WI38 (cell line): ENCODE data around the gene SLC7A8.

ENCODE experiments used
- H3K4me3 ChIP-seq: 2 replicates; pipeline ENCODE4 v1.5.1; 2011; ENCODE audit warnings: low read depth, mild to moderate bottlenecking, control low read depth, low read length
- CTCF ChIP-seq: IDR thresholded peaks from 2 replicates; pipeline ENCODE4 v1.5.1; 2012; ENCODE audit warnings: low read depth, mild to moderate bottlenecking, control low read depth, low read length

SLC7A8 gene

DNA sequence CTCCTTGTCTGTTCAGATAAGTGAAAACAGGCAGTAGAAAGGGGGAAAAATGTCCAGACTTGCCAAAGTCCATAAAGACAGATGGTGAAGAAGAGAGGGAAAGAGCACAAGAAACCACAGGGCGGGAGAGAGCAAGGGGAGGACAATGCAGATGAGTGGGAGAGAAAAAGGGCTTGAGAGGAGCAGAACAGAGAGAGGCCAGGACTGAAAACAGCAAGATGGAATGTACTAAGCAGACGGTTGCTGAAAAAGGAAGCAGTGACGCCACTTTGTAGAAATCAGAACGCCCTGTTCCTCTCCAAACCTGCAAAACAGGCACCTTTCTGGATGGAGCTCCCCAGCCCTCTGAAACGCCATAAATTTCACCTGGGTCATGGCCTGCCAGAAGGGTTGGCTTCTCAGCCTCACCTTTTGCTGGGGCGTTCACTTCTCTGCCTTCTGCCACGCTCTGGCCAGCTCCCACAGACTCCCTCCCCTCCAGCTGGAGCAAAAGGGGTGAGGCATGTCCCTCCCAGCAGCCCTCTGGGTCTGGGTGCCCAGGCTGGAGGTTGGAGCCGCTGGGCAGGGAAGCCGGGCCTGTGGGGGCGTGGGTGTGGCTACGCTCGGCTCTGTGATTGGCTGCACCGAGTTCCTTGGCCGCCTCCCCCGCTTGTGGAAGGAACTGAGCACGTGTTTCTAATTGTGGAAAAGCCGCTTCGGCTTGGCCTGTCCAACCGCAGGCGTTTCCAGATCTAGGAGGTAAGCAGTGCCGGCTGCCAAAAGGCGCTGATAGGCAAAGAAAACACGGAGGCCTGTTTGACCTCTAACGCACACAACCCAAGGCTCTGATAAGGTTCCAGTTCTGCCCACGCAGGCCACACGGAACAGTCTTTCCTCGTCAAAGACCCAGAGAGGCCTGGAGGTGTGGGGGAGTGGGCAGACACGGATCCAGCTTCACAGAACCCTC is 29.3 kb downstream of the SLC7A8 start:
- TF ChIP-seq CTCF, result no peak
- no peak overlapping the region for H3K4me3 ChIP-seq

GRCh38 chr14:23151342-23151741 is 32.1 kb downstream of the SLC7A8 start:
- H3K4me3 ChIP-seq, result no peak overlapping the region
- no peak for TF ChIP-seq CTCF

DNA sequence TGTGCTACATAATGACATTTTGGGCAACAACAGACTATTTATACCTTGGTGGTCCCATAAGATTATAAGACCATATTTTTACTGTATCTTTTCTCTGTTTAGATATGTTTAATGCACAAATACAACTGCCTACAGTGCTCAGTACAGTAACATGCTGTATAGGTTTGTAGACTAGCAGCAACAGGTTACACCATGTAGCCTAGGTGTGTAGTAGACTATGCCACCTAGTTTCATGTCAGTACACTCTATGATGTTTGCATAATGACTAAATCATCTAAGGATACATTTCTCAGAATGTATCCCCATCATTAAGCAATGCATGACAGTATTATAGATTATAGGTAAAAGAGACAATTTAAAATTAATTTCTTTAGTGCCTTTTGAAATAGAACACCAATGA is 33.7 kb downstream of the SLC7A8 start:
- H3K4me3 ChIP-seq, result no peak overlapping the region
- TF ChIP-seq CTCF, result no peak

- H3K4me3 ChIP-seq, result no peak overlapping the region
Observed at GRCh38 chr14:23148591-23149249, 34.7 kb downstream of the SLC7A8 start.

GRCh38 chr14:23147676-23148075 is 35.8 kb downstream of the SLC7A8 start:
- TF ChIP-seq CTCF, result no peak
- no peak overlapping the region for H3K4me3 ChIP-seq

More at GRCh38 chr14:23148591-23149249, 34.7 kb downstream of the SLC7A8 start:
- TF ChIP-seq CTCF, result no peak

- TF ChIP-seq CTCF, result no peak
- H3K4me3 ChIP-seq, result no peak overlapping the region
Observed at GRCh38 chr14:23146980-23147379, 36.5 kb downstream of the SLC7A8 start.
